ENCODE measurements around the gene CADM4.

- TF ChIP-seq CTCF (IDR thresholded peaks at IDR 0.05) = no peak
- no peak for TF ChIP-seq POLR2A (IDR thresholded peaks at IDR 0.05)
Observed at GRCh38 chr19:43582495-43582894, 57.2 kb downstream of the CADM4 start.
